Measurements from ENCODE around the gene PBOV1.

The PBOV1 gene

DNA sequence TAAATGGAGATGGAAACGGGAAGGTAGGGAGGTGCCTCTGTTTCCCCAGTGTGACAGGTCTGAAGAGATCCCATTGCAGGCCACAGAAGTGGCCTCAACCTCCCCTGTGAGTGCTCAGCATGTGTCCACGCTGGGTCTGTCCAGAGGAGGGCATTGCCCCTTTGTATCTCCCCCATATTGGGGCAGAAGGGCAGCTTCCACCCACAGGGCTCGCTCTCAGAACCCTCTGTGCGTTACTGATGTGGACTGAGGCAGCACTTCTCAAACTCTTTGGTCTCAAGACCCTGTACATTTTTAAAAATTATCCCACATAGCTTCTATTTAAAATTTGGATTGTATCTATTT is 34.5 kb downstream of the PBOV1 start:
- POLR2A ChIA-PET, result interaction anchor here (1.4 kb wide), 1 partner anchor 17 kb away, joined by 5 read pairs; no protein-coding TSS in a partner anchor
- CTCF ChIA-PET, result interaction anchor here (0.5 to 1.2 kb wide), 7 partner anchors 9 to 728 kb away, joined by 3 to 4 read pairs (median 4); no protein-coding TSS in a partner anchor
- no peaks in the 10 kb centered on the region for H3K36me3 ChIP-seq (ENCODE audit: control insufficient read depth in 2 of 2, insufficient read depth in 1 of 2, low read length in 2 of 2)
- H3K27ac ChIP-seq (ENCODE audit: extremely low read depth, low read depth, low read length), result no peak overlapping the region
- H3K4me1 ChIP-seq (ENCODE audit: control insufficient read depth, insufficient read depth, low read length), result peaks cover 8% of the 10 kb centered on the region
- no peaks in the 10 kb centered on the region for H3K9me3 ChIP-seq (ENCODE audit: control insufficient read depth, insufficient read depth, low read depth, low read length)
- H3K4me3 ChIP-seq (ENCODE audit: low read depth, low read length), result no peak overlapping the region
- TF ChIP-seq BCL11B (tag by site-specific recombination; IDR thresholded peaks at IDR 0.05; ENCODE audit: low read depth) (no peak), ZNF555 (tag by site-specific recombination; conservative IDR thresholded peaks at IDR 0.05) (no peak), ZNF701 (tag by site-specific recombination; IDR thresholded peaks at IDR 0.05) (no peak), ZNF174 (tag by site-specific recombination; IDR thresholded peaks at IDR 0.05) (no peak), YY1 (tag by site-specific recombination; IDR thresholded peaks at IDR 0.05) (no peak), GLIS2 (tag by site-specific recombination; IDR thresholded peaks at IDR 0.05) (no peak), MZF1 (tag by site-specific recombination; IDR thresholded peaks at IDR 0.05; ENCODE audit: borderline replicate concordance) (no peak), ZNF785 (tag by site-specific recombination; IDR thresholded peaks at IDR 0.05) (no peak), ZNF292 (tag by site-specific recombination; IDR thresholded peaks at IDR 0.05; ENCODE audit: borderline replicate concordance, low read depth) (no peak), GFI1B (tag by site-specific recombination; IDR thresholded peaks at IDR 0.05) (no peak)
- TF ChIP-seq, protein P1, sequence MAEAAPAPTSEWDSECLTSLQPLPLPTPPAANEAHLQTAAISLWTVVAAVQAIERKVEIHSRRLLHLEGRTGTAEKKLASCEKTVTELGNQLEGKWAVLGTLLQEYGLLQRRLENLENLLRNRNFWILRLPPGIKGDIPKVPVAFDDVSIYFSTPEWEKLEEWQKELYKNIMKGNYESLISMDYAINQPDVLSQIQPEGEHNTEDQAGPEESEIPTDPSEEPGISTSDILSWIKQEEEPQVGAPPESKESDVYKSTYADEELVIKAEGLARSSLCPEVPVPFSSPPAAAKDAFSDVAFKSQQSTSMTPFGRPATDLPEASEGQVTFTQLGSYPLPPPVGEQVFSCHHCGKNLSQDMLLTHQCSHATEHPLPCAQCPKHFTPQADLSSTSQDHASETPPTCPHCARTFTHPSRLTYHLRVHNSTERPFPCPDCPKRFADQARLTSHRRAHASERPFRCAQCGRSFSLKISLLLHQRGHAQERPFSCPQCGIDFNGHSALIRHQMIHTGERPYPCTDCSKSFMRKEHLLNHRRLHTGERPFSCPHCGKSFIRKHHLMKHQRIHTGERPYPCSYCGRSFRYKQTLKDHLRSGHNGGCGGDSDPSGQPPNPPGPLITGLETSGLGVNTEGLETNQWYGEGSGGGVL (tag by site-specific recombination; IDR thresholded peaks at IDR 0.05), result no peak
- TF ChIP-seq, protein P2, sequence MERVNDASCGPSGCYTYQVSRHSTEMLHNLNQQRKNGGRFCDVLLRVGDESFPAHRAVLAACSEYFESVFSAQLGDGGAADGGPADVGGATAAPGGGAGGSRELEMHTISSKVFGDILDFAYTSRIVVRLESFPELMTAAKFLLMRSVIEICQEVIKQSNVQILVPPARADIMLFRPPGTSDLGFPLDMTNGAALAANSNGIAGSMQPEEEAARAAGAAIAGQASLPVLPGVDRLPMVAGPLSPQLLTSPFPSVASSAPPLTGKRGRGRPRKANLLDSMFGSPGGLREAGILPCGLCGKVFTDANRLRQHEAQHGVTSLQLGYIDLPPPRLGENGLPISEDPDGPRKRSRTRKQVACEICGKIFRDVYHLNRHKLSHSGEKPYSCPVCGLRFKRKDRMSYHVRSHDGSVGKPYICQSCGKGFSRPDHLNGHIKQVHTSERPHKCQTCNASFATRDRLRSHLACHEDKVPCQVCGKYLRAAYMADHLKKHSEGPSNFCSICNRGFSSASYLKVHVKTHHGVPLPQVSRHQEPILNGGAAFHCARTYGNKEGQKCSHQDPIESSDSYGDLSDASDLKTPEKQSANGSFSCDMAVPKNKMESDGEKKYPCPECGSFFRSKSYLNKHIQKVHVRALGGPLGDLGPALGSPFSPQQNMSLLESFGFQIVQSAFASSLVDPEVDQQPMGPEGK (tag by site-specific recombination; IDR thresholded peaks at IDR 0.05), result no peak
- TF ChIP-seq, protein P3, sequence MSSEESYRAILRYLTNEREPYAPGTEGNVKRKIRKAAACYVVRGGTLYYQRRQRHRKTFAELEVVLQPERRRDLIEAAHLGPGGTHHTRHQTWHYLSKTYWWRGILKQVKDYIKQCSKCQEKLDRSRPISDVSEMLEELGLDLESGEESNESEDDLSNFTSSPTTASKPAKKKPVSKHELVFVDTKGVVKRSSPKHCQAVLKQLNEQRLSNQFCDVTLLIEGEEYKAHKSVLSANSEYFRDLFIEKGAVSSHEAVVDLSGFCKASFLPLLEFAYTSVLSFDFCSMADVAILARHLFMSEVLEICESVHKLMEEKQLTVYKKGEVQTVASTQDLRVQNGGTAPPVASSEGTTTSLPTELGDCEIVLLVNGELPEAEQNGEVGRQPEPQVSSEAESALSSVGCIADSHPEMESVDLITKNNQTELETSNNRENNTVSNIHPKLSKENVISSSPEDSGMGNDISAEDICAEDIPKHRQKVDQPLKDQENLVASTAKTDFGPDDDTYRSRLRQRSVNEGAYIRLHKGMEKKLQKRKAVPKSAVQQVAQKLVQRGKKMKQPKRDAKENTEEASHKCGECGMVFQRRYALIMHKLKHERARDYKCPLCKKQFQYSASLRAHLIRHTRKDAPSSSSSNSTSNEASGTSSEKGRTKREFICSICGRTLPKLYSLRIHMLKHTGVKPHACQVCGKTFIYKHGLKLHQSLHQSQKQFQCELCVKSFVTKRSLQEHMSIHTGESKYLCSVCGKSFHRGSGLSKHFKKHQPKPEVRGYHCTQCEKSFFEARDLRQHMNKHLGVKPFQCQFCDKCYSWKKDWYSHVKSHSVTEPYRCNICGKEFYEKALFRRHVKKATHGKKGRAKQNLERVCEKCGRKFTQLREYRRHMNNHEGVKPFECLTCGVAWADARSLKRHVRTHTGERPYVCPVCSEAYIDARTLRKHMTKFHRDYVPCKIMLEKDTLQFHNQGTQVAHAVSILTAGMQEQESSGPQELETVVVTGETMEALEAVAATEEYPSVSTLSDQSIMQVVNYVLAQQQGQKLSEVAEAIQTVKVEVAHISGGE (tag by site-specific recombination; conservative IDR thresholded peaks at IDR 0.05; ENCODE audit: low read depth), result no peak
- TF ChIP-seq, protein P4, sequence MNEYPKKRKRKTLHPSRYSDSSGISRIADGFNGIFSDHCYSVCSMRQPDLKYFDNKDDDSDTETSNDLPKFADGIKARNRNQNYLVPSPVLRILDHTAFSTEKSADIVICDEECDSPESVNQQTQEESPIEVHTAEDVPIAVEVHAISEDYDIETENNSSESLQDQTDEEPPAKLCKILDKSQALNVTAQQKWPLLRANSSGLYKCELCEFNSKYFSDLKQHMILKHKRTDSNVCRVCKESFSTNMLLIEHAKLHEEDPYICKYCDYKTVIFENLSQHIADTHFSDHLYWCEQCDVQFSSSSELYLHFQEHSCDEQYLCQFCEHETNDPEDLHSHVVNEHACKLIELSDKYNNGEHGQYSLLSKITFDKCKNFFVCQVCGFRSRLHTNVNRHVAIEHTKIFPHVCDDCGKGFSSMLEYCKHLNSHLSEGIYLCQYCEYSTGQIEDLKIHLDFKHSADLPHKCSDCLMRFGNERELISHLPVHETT (tag by site-specific recombination; IDR thresholded peaks at IDR 0.05), result no peak
- TF ChIP-seq, protein P5, sequence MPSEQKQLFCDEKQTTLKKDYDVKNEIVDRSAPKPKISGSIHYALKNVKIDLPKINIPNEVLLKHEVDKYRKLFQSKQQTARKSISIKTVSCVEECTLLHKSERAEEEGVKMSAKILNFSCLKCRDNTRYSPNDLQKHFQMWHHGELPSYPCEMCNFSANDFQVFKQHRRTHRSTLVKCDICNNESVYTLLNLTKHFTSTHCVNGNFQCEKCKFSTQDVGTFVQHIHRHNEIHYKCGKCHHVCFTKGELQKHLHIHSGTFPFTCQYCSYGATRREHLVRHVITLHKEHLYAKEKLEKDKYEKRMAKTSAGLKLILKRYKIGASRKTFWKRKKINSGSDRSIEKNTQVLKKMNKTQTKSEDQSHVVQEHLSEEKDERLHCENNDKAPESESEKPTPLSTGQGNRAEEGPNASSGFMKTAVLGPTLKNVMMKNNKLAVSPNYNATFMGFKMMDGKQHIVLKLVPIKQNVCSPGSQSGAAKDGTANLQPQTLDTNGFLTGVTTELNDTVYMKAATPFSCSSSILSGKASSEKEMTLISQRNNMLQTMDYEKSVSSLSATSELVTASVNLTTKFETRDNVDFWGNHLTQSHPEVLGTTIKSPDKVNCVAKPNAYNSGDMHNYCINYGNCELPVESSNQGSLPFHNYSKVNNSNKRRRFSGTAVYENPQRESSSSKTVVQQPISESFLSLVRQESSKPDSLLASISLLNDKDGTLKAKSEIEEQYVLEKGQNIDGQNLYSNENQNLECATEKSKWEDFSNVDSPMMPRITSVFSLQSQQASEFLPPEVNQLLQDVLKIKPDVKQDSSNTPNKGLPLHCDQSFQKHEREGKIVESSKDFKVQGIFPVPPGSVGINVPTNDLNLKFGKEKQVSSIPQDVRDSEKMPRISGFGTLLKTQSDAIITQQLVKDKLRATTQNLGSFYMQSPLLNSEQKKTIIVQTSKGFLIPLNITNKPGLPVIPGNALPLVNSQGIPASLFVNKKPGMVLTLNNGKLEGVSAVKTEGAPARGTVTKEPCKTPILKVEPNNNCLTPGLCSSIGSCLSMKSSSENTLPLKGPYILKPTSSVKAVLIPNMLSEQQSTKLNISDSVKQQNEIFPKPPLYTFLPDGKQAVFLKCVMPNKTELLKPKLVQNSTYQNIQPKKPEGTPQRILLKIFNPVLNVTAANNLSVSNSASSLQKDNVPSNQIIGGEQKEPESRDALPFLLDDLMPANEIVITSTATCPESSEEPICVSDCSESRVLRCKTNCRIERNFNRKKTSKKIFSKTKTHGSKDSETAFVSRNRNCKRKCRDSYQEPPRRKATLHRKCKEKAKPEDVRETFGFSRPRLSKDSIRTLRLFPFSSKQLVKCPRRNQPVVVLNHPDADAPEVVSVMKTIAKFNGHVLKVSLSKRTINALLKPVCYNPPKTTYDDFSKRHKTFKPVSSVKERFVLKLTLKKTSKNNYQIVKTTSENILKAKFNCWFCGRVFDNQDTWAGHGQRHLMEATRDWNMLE (tag by site-specific recombination; conservative IDR thresholded peaks at IDR 0.05; ENCODE audit: low read depth), result no peak
- TF ChIP-seq, protein P6, sequence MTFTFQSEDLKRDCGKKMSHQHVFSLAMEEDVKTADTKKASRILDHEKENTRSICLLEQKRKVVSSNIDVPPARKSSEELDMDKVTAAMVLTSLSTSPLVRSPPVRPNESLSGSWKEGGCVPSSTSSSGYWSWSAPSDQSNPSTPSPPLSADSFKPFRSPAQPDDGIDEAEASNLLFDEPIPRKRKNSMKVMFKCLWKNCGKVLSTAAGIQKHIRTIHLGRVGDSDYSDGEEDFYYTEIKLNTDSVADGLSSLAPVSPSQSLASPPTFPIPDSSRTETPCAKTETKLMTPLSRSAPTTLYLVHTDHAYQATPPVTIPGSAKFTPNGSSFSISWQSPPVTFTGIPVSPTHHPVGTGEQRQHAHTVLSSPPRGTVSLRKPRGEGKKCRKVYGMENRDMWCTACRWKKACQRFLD (tag by site-specific recombination; IDR thresholded peaks at IDR 0.05), result no peak
- TF ChIP-seq, protein P7, sequence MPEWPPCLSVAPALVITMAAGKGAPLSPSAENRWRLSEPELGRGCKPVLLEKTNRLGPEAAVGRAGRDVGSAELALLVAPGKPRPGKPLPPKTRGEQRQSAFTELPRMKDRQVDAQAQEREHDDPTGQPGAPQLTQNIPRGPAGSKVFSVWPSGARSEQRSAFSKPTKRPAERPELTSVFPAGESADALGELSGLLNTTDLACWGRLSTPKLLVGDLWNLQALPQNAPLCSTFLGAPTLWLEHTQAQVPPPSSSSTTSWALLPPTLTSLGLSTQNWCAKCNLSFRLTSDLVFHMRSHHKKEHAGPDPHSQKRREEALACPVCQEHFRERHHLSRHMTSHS (tag by site-specific recombination; IDR thresholded peaks at IDR 0.05), result no peak
- TF ChIP-seq, protein P8, sequence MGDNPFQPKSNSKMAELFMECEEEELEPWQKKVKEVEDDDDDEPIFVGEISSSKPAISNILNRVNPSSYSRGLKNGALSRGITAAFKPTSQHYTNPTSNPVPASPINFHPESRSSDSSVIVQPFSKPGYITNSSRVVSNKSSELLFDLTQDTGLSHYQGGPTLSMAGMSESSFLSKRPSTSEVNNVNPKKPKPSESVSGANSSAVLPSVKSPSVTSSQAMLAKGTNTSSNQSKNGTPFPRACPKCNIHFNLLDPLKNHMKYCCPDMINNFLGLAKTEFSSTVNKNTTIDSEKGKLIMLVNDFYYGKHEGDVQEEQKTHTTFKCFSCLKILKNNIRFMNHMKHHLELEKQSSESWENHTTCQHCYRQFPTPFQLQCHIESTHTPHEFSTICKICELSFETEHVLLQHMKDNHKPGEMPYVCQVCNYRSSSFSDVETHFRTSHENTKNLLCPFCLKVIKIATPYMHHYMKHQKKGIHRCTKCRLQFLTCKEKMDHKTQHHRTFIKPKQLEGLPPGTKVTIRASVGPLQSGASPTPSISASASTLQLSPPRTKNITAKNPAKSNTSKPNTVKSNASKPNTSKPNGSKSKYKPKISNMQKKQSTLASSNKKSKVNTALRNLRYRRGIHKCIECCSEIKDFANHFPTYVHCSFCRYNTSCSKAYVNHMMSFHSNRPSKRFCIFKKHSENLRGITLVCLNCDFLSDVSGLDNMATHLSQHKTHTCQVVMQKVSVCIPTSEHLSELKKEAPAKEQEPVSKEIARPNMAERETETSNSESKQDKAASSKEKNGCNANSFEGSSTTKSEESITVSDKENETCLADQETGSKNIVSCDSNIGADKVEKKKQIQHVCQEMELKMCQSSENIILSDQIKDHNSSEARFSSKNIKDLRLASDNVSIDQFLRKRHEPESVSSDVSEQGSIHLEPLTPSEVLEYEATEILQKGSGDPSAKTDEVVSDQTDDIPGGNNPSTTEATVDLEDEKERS (tag by site-specific recombination; IDR thresholded peaks at IDR 0.05), result no peak
